Activated CD4-positive, alpha-beta T cell treated with anti-CD3 and anti-CD28 coated beads for 1 hour (primary cell): ENCODE data around the gene SRPK2.
"Not testable (repeated sequence)": the region's sequence is repeated elsewhere in the genome, so short reads cannot be mapped to it uniquely, and the experiment has no call there.

Experiments used
- DNase-seq: peaks from one replicate; pipeline ENCODE4 v3.0.0-alpha.2; 2020

Gene SRPK2

DNA sequence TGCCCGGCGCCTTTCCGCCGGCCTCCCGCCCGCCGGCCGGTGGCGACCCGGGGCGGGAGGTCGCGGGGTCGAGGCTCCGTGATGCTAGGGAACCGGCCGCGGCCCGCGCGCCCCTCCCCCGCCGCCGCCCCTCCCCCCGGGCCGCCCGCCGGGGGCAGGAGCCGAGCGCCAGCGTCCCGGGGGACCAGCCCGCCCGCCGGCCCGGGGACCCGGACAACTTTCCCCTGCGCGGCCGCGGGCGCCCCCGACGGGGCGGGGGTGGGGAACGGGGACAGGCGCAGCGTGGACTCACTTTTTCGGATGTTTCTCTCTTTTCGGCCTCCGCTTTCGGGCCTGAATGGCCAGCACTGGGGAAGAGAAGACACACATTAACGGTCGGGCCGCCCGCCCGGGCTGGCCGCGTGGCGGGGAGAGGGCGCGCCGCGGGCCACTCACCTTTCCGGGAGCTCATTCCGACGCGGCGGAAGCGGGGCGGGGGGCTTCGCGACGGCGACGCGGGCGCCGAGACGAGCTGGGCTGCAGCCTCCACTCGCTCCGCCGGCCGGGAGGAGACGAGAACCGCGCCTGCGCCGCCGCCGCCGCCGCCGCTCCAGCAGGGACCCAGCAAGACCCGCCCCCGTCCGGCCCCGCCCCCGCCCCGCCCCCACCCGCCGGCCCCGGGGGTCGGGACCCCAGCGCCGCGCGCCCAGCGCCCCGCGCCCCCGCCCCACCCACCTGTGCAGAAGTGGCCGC is at the start of gene SRPK2:
SRPK2 (minus strand) TSS at position 566 of the 732 bp plus-strand sequence.
- peak; percentile 60 for DNase-seq

DNA sequence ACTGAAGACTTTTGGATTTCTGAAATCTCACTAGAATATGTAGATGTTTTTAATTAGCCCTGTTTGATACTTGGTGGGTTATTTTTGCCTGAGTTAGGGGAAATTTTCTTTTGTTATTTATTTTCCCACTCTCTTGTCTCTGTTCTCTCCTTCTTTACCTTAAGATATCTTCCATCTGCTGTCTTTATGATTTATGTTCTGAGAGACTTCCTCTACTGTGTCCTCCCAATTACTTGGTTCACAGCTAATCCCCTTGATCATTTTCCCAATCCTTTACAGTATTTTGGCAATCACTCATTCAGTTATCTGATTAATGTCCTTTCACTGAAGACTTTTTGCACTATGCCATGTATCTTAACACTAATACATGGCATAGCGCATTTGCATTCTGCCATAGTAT is 49.5 kb upstream of the SRPK2 start:
- DNase-seq: no peak

DNA sequence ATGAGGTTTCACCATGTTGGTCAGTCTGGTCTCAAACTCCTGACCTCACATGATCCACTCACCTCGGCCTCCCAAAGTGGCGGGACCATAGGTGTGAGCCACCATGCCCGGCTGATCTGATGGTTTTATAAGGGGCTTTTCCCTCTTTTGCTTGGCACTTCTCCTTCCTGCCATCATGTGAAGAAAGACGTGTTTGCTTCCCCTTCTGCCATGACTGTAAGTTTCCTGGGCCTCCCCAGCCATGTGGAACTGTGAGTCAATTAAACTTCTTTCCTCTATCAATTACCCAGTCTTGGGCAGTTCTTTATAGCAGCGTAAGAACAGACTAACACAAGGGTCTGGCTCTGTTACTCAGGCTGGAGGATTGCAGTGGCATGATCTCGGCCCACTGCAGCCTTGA is 48.6 kb upstream of the SRPK2 start:
- not testable (repeated sequence) for DNase-seq

DNA sequence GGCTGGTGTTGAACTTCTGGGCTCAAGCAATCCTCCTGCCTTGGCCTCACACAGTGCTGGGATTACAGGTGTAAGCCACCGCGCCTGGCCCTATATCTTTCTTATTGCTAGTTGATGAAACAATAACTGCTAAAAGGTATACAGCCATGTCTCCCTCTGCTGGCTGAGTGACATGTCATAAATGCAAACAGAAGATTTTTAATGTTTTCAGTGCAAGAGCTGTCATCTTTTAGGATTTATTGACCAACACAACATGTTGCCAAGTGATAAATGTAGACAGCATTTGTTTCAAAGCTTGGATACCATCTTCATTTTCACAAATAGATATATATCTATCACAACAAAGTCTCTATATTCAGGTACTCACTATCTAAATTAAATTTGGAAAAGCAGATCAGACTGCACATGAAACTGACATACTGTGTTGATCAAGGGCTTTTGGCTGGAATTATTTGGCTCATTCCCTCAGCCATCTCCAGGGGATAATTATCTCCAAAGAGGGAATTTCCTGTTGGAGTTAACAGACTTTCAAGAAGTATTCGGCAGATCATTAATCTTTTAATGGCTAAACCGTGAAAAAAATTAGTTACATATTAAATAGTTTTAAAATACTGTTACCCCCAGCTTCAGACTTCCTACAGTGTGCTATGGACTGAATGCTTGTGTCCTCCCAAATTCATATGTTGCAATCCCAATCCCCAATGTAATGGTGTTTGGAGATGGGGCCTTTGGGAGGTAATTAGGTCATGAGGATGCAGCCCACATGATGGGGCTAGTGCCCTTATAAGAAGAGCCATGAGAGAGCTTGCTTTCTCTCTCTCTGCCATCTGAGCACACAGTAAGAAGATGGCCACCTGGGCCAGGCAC is 41.3 kb upstream of the SRPK2 start:
- peak; percentile 26 for DNase-seq

DNA sequence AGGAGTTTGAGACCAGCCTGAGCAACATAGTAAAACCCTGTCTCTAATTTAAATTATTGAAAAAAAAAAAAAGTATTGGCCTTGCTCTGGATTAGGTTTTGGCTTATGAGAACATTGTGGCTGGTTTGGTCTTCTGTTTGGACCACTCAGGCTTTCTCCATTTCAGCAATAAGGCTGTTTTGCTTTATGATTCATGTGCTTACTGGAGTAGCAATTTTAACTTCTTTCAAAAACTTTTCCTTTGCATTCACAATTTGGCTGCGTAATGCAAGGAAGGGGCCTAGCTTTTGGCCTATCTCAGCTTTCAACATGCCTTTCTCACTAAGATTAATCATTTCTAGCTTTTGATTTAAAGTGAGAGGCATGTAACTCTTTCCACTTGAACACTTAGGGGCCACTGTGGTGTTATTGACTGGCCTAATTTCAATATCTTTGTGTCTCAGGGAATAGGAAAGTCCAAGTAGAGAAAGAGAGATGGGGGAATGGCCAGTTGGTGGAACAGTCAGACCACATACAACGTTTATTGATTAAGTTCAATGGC is 38.0 kb upstream of the SRPK2 start:
- DNase-seq: no peak

DNA sequence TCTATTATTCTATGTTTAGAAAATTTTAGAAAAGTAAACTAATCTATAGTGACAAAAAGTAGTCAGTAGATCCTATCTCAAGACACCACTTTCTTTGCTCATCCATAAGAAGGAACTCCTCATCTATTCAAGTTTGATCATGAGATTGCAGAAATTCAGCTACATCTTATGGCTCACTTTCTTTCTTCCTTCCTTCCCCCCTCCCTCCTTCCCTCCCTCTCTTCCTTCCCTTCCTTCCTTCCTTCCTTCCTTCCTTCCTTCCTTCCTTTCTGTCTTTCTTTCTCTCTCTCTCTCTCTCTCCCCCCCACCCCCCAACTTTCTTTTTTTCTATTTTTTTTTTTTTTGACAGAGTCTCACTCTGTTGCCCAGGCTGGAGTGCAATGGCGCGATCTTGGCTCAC is 35.3 kb upstream of the SRPK2 start:
- DNase-seq: no peak

DNA sequence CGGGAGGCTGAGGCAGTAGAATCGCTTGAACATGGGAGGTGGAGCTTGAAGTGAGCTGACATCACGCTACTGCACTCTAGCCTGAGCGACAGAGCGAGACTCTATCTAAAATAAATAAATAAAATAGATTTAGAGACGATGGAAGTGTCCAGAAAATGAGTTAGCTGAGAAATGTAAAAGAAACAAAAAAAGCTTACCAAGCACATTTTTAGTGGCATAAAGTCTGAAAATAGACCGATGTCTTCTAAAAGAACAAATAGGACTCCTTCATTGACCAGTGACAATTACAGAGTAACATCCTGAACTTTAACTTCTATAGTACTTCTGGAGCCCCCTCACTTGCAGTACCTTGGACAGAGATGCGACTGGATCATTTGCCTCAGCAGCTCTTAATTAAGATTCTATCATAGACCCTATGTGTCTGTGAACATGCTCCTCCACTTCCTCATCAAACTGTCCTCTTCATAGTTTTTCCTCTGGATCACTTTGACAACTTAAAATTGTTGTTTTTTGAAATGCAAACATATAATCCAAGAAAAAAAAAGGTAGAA is 25.2 kb upstream of the SRPK2 start:
- DNase-seq: no peak

DNA sequence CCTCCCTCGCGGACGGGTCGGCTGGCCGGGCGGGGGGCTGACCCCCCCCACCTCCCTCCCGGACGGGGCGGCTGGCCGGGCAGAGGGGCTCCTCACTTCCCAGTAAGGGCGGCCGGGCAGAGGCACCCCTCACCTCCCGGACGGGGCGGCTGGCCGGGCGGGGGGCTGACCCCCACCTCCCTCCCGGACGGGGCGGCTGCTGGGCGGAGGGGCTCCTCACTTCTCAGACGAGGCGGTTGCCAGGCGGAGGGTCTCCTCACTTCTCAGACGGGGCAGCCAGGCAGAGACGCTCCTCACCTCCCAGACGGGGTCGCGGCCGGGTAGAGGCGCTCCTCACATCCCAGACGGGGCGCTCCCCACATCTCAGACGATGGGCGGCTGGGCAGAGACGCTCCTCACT is 22.1 kb upstream of the SRPK2 start:
- DNase-seq: not testable (repeated sequence)

DNA sequence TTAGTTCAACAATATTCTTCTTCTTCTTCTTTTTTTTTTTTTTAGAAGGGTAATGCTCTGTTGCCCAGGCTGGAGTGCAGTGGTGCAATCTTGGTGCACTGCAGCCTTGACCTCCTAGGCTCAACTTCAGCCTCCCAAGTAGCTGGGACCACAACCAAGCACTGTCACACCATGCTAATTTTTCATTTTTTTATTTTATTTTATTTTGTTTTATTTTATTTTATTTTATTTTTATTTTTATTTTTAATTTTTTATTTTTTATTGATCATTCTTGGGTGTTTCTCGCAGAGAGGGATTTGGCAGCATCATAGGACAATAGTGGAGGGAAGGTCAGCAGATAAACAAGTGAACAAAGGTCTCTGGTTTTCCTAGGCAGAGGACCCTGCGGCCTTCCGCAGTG is 21.1 kb upstream of the SRPK2 start:
- DNase-seq: not testable (repeated sequence)

DNA sequence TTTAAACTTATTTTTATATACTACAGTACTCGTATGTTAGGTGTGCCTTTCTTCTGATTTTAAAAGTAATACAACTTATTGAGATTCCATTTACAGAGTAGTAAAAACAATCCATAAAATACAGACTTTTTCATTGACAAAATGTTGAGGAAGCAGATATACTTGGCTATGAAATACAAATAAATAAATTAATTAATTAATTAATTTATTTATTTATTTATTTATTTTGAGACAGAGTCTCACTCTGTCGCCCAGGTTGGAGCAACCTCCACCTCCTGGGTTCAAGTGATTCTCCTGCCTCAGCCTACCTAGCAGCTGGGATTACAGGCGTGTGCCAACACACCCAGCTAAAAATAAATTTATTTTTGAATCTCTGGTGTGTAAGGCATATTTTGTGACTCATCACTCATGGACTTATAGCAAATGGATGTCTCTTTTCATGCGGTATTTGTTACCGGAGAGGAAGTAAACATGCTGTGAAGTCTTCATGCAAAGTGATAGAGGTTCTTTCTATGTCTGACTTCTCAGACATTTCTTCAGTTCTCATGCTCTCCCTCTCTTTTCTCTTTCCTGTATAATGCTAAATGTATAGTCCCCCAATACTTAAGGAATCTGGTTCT is 20.2 kb upstream of the SRPK2 start:
- DNase-seq: no peak

DNA sequence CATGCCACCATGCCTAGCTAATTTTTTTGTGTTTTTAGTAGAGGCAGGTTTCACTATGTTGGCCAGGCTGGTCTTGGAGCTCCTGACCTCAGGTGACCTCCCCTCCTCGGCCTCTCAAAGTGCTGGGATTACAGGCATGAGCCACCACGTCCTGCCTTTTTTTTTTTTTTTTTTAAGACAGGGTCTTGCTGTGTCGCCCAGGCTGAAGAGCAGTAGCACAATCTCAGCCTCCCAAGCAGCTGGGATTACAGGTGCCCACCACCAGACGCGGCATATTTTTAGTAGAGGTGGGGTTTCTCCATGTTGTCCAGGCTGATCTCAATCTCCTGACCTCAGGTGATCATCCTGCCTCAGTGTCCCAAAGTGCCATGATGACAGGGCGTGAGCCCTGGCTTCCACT is 14.4 kb upstream of the SRPK2 start:
- no peak for DNase-seq

DNA sequence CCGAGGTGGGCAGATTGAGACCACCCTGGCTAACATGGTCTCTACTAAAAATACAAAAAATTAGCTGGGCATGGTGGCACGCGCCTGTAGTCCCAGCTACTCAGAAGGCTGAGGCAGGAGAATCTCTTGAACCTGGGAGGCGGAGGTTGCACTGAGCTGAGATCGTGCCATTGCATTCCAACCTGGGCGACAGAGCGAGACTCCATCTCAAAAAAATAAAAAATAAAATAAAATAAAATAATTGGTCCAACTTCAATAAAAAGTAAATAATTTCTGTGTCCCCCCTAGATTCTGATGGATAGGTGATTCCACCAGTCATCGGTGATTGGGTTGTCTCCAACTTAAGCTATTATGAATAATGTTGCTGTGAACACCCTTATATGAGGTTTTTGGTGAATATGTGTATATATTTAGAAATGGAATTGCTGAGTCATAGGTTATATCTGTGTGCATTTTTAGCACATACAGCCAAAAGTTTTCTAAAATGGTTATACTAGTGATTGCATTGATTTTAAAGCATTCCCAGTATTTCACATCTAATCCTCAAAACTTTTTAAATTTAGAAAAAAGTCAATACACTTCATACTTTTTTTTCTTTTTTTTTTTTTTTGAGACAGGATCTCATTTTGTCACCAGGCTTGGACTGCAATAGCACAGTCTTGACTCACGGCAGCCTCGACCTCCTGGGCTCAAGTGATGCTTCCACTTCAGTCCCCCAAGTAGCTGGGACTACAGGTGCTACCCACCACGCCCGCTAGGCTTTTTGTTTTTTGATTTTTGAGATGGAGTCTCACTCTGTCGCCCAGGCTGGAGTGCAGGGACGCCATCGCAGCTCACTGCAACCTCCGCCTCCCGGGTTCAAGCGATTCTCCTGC is 13.7 kb upstream of the SRPK2 start:
- DNase-seq: no peak

DNA sequence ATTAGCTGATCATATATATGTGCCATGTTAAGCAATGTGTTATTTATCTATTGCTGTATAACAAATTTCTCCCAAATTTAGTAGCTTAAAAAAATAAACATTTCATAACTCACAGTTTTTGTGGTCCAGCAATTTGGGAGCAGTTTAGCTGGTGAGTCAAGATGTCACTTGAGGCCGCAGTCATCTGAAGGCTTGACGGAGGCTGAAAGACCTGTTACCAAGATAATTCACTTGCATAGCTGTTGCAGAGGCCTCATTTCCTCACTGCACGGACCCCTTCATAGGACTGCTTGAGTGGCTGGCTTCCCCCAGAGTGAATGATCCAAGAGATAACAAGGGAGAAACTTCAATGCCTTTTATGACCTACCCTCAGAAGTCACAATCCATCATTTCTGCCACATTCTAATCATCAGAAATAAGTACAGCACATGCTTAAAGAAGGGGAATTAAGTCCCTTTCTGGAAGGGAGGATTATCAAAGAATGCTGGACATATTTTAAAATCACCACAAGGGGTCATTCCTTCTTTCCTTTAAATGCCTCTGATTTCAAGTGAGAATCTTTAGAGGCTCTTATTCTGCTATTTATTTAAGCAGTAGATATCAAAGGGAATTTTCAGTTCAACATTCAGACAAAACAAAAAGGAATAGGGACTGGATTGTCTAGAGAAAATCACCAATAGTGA is 10.5 kb upstream of the SRPK2 start:
- no peak for DNase-seq

DNA sequence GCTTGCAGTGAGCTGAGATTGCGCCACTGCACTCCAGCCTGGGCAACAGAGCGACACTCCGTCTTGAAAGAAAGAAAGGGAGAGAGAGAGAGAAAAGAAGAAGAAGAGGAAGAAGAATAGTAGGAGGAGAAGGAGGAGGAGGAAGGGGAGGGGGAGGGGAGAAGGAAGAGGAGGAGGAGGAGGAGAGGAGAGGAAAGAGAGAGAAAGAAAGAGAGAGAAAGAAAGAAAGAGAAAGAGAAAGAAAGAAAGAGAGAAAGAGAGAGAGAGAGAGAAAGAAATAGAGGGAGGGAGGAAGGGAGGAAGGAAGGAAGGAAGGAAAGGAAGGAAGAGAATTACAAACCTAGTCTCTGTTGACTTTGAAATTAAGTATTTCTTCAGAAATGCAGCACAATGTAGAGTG is 7.8 kb upstream of the SRPK2 start:
- DNase-seq: no peak

DNA sequence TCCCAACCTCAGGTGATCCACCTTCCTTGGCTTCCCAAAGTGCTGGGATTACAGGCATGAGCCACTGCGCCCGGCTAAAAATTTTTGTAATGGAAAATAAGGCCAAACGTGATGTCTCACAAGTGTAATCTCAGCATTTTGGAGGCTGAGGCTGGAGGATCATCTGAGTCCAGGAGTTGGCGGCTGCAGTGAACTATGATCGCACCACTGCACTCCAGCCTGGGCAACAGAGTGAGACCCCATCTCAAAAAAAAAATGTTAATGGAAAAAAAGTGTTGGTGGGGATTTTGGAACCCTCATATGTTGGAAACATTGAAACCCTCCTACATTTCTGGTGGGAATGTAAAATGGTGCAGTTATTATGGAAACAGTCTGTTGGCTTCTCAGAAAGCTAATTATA is 2.7 kb upstream of the SRPK2 start:
- no peak for DNase-seq

DNA sequence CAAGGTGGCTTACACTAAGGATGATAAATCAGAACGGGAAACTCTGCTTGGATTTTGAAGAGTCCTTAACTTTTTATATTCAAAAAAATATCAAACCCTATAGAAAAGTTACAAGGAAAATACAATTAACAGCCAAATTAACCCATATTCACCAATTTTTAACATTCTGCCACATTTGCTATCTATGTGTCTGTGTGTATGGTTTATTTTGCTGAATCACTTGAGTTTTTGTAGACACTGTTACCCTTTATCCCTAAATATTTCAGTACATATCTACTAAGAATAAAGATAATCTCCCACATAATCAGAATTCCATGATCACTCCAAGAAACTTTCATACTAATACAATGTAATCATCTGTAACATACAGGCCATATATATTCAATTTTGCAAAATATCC is 1.2 kb upstream of the SRPK2 start:
- DNase-seq: no peak

DNA sequence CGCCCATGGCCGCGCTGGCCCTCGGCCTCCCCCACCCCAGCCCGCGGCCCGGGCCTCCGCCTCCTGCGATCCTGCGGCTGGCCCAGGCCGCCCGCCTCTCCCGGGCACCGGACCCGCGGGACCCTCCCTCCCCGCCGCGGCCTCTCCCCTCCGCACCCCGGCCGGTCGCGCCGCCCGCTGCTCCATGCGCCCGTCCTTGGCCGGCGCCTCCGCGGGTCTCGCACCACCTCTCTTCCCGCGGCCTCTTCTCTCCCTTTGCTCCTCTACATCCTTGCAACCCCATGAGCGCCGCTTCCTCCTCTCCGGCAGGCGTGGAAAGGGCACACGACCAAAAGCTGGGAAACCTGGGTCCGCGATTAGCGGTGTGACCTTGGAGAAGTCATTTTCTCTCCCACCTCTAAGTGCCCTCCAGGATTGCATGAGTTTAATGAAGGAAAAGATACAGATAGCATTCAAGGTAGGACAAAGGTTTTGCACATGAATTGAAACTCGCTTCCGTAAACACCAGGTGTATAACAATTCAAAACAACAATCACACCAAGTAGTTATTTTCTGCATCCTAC is 448 bp upstream of the SRPK2 start:
- no peak for DNase-seq

DNA sequence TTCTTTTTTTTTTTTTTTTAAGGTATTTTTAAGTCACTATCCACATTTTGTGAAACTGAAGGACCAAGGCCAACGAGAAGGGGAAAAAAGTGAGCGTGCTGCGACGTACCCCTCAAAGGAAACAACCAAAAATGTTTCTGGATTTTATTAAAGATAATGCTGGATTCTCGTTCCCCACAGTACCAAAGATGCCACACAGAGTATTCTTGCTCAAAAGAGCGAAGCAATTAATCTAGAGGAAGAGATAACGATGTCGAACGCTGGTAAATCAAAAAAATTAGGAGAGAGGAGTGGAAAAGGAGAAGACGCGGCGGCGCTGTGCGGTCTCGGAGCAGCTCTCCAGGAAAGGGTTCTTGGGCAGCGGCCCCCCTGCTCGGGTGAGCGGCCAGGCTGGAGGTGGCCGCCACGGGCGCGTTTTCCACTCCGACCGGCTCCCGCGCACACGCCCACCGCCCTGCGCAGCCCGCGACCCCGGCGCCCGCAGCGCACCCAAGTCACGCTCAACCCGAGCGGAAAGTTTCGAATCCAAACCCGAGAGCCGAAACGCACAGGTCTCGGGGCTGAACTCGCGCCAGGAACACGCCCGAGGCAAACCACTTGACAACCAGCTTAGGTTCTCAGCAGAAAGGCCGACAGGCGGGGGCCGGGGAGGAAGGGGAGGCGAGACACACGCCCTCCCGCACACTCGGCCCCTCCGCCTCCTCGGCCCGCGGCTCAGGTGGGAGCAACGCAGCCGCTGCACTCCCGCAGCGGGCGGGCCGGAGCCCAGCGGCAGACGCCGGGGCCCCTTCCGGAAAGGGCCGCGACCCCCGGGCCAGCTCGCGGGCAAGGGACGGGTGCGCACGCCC is 989 bp downstream of the SRPK2 start:
- DNase-seq: peak; percentile 23

DNA sequence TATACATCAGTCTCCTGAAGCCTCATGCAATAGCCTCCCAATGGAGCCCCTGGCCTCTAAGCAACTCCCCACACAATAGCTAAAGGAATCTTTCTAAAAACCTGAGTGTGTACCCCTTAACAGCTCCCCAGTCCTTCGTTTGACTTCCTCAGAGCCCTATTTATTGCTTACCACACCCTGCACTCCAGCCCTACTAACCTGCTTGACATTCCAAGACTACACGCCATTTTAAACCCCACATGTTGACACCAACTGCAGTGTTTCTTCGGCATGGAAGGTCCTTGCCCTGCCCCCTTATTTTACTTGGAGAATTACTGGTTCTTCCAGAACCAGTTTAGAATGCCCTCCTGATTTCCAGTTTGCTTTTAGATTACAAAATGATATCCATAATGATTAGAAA is 10.8 kb downstream of the SRPK2 start:
- no peak for DNase-seq

DNA sequence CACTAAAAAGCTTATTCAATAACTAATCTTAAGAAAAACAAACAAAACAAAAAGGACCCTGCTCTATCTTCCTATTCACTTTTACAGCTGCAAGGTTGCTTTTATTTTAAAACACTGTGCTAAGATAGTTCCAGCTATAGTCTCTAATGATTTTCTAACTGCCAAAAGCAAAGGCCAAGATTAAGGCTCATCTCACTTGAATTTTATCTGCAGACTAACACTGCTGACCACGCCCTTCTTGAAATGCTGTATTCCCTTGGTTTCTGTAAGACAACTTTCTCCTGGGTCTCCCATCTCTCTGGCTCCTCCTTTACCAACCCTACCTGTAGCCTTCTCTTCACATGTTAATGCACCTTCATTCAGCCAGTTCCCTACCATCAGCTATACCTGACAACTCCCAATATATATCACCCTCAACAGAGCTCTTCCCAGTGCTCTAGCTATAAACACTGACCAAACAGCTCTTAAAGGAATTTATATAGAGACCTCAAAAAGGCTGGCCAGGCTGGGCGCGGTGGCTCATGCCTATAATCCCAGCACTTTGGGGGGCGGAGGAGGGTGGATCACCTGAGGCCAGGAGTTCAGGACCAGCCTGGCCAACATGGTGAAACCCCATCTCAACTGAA is 11.7 kb downstream of the SRPK2 start:
- DNase-seq: no peak
